ENCODE results near the gene C6orf47. TPM values are rescaled to one million over a fixed set of nuclear protein-coding genes. Genes with fewer than 3 reads are reported as not detected.

Gene C6orf47
- total and polyA plus RNA-seq, 2 of the 13 experiments (the other 11 are each of a cell fraction or from before 2014, with no cell fraction given) = 1.7 to 18.1 TPM

GRCh38 chr6:31665501-31666336 is 5.1 kb upstream of the C6orf47 start, which contains the start of gene CSNK2B (continued):
- peak; percentile 96 for TF ChIP-seq HNRNPK (IDR thresholded peaks at IDR 0.05; ENCODE audit: low read depth, low read length, poor library complexity, severe bottlenecking)
- peak; percentile 74; the same call in 1 of the 2 replicates for TF ChIP-seq CREB3 (CRISPR knock-in tag; IDR thresholded peaks at IDR 0.05)
- peak; percentile 55; the same call in 1 of the 2 replicates for TF ChIP-seq ZNF263 (CRISPR knock-in tag; IDR thresholded peaks at IDR 0.05)
- TF ChIP-seq NFAT5 (CRISPR knock-in tag; IDR thresholded peaks at IDR 0.05) = 0 out of 2 replicates have a peak, but pooled peaks have one; percentile 63
- TF ChIP-seq HNF1B (CRISPR knock-in tag; IDR thresholded peaks at IDR 0.05) = peak; percentile 76
- no peak for TF ChIP-seq SP140L (CRISPR knock-in tag; IDR thresholded peaks at IDR 0.05; ENCODE audit: borderline replicate concordance)
- TF ChIP-seq ZNF660 (CRISPR knock-in tag; IDR thresholded peaks at IDR 0.05; ENCODE audit: borderline replicate concordance, low read depth) = 0 out of 2 replicates have a peak, but pooled peaks have one; percentile 69
- peak; percentile 88 for TF ChIP-seq TBL1XR1 (IDR thresholded peaks at IDR 0.05; ENCODE audit: borderline replicate concordance, low read length, partially characterized antibody)
- no peak; the same call in none of the 2 replicates for TF ChIP-seq ZNF792 (CRISPR knock-in tag; IDR thresholded peaks at IDR 0.05)
- peak; percentile 3 for TF ChIP-seq HNF4G (IDR thresholded peaks at IDR 0.05; ENCODE audit: borderline replicate concordance, low read depth, low read length)
- no peak for TF ChIP-seq HNF4G (CRISPR knock-in tag; IDR thresholded peaks at IDR 0.05; ENCODE audit: borderline replicate concordance, low read depth)
- TF ChIP-seq CBX5 (CRISPR knock-in tag; IDR thresholded peaks at IDR 0.05; ENCODE audit: borderline replicate concordance) = peak; percentile 11
- TF ChIP-seq, protein P1, sequence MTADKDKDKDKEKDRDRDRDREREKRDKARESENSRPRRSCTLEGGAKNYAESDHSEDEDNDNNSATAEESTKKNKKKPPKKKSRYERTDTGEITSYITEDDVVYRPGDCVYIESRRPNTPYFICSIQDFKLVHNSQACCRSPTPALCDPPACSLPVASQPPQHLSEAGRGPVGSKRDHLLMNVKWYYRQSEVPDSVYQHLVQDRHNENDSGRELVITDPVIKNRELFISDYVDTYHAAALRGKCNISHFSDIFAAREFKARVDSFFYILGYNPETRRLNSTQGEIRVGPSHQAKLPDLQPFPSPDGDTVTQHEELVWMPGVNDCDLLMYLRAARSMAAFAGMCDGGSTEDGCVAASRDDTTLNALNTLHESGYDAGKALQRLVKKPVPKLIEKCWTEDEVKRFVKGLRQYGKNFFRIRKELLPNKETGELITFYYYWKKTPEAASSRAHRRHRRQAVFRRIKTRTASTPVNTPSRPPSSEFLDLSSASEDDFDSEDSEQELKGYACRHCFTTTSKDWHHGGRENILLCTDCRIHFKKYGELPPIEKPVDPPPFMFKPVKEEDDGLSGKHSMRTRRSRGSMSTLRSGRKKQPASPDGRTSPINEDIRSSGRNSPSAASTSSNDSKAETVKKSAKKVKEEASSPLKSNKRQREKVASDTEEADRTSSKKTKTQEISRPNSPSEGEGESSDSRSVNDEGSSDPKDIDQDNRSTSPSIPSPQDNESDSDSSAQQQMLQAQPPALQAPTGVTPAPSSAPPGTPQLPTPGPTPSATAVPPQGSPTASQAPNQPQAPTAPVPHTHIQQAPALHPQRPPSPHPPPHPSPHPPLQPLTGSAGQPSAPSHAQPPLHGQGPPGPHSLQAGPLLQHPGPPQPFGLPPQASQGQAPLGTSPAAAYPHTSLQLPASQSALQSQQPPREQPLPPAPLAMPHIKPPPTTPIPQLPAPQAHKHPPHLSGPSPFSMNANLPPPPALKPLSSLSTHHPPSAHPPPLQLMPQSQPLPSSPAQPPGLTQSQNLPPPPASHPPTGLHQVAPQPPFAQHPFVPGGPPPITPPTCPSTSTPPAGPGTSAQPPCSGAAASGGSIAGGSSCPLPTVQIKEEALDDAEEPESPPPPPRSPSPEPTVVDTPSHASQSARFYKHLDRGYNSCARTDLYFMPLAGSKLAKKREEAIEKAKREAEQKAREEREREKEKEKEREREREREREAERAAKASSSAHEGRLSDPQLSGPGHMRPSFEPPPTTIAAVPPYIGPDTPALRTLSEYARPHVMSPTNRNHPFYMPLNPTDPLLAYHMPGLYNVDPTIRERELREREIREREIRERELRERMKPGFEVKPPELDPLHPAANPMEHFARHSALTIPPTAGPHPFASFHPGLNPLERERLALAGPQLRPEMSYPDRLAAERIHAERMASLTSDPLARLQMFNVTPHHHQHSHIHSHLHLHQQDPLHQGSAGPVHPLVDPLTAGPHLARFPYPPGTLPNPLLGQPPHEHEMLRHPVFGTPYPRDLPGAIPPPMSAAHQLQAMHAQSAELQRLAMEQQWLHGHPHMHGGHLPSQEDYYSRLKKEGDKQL (CRISPR knock-in tag; IDR thresholded peaks at IDR 0.05; ENCODE audit: low read depth) = no peak
- 0 out of 2 replicates have a peak, but pooled peaks have one; percentile 13 for TF ChIP-seq RFX3 (CRISPR knock-in tag; IDR thresholded peaks at IDR 0.05)

All from HepG2 (cell line).